HepG2 (cell line): ENCODE results near the gene FAM3A. TPM values are rescaled to one million over a fixed set of nuclear protein-coding genes. Genes with fewer than 3 reads are reported as not detected.

Experiments used
- DNMT1 ChIP-seq: sonication (generic); formaldehyde crosslinking; IDR thresholded peaks from 2 replicates; pipeline ENCODE4 v1.5.1; 2020; ENCODE audit warnings: mild to moderate bottlenecking, missing genetic modification reagents
- EED ChIP-seq: sonication (generic); formaldehyde crosslinking; IDR thresholded peaks from 2 replicates; pipeline ENCODE4 v1.5.0; 2020; ENCODE audit warnings: mild to moderate bottlenecking, missing genetic modification reagents
- PATZ1 ChIP-seq: sonication (generic); formaldehyde crosslinking; IDR thresholded peaks from 2 replicates; pipeline ENCODE4 v1.4.0; 2020; ENCODE audit warnings: missing genetic modification reagents
- PCBP1 ChIP-seq: fragments of 200-400 bp; formaldehyde crosslinking; IDR thresholded peaks from 2 replicates; pipeline ENCODE4 v1.6.1; 2017; ENCODE audit warnings: mild to moderate bottlenecking, low read depth, low read length, borderline replicate concordance
- SYNCRIP ChIP-seq: fragments of 200-400 bp; formaldehyde crosslinking; IDR thresholded peaks from 2 replicates; pipeline ENCODE4 v1.6.1; 2018; ENCODE audit warnings: mild to moderate bottlenecking, low read depth, low read length; ENCODE audit not compliant: insufficient read depth
- TEAD2 ChIP-seq: sonication (generic); formaldehyde crosslinking; IDR thresholded peaks from 2 replicates; pipeline ENCODE4 v1.9.0; 2021; ENCODE audit warnings: missing genetic modification reagents
- TFAP4 ChIP-seq: sonication (generic); IDR thresholded peaks from 2 replicates; pipeline ENCODE4 v1.6.1; 2016; ENCODE audit warnings: low read depth, borderline replicate concordance
- TFDP1 ChIP-seq: IDR thresholded peaks from 2 replicates; pipeline ENCODE4 v1.6.1; 2016; ENCODE audit warnings: missing compliant biosample characterization, missing genetic modification reagents, borderline replicate concordance
- ZNF230 ChIP-seq: sonication (generic); formaldehyde crosslinking; IDR thresholded peaks from 2 replicates; pipeline ENCODE4 v1.4.0; 2020; ENCODE audit warnings: mild to moderate bottlenecking, missing genetic modification reagents
- ZNF605 ChIP-seq: sonication (generic); formaldehyde crosslinking; IDR thresholded peaks from 2 replicates; pipeline ENCODE4 v1.8.0; 2022; ENCODE audit warnings: mild to moderate bottlenecking, missing genetic modification reagents
- ZNF839 ChIP-seq: sonication (generic); formaldehyde crosslinking; IDR thresholded peaks from 2 replicates; pipeline ENCODE4 v1.4.0; 2020; ENCODE audit warnings: missing genetic modification reagents, mild to moderate bottlenecking, borderline replicate concordance
- polyA plus RNA-seq, 8 experiments: library from polyadenylated mRNA; depleted of rRNA in 3 of 8; stranded (reverse) in 7 of 8; unstranded in 1 of 8; fragments of >200 nt; fragmentation: Illumina TruSeq in 4 of 8; extraction: Trizol in 4 of 8; gene quantifications; 2 replicates each; pipeline versions ENCODE4 v1.2.1 to v1.2.3, GENCODE V29; 2011 to 2016; ENCODE audit warnings: low read depth in 4 of 8, missing spikeins in 1 of 8, mixed read lengths in 1 of 8; ENCODE audit not compliant: insufficient read depth in 1 of 8
- total RNA-seq, 5 experiments: library from RNA; depleted of rRNA; stranded (reverse); fragments of >200 nt; fragmentation: Illumina TruSeq; extraction: Trizol; gene quantifications; 2 replicates each; pipeline ENCODE4 v1.2.3, GENCODE V29; 2016; ENCODE audit warnings: low read depth in 1 of 5
- TF ChIP-seq, protein P1 (sequence below): sonication (generic); formaldehyde crosslinking; IDR thresholded peaks from 2 replicates; pipeline ENCODE4; 2020; ENCODE audit warnings: missing genetic modification reagents, mild to moderate bottlenecking, borderline replicate concordance
- TF ChIP-seq, protein P2 (sequence below): sonication (generic); formaldehyde crosslinking; IDR thresholded peaks from 2 replicates; pipeline ENCODE4 v1.8.0; 2022; ENCODE audit warnings: mild to moderate bottlenecking, missing genetic modification reagents, moderate library complexity

FAM3A gene
- total and polyA plus RNA-seq, 2 of the 13 experiments (the other 11 are each of a cell fraction or from before 2014, with no cell fraction given) = 11.2 to 22.7 TPM

DNA sequence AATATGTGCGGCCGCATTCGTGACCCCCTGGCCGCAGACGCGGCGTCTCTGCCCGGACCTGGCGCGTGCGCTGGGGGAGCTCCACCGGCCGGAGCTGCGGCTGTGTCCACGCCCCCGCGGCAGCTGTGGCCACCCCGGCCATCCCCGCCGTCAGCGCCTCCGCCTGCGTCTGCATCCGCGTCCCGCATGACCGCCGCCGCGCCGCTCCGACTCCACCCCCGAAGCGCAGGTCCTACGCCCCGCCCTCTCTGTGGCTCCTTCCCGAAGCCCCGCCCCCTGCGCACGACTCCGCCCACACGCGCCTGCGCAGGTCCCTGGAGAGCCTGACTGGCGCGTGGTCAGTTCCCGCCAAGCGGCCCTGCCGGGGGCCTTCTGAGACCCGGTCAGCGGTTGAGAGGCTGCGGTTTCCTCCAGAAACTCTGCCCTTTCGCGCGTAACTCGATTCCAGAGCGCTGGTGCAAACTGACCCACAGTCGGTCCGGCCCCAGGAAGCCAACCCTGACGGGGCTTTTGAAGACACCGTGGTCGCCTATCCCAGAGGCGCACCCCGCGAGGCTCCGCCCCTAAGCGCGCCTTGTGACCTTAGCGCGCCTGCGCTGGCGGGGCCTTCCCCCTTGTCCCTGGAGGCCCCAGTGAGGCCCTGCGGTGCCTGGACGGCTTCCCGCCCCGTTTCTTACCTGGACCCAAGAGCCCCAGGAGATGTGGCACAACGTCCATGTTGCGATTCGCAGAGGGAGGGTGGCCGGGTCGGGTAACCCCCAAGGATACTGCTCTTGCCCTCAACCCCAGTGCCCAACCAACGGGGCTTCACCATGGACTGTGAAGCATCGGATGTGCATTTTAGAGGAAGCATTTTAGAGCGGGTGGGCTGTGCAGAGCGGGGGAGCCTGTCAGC lies 37.1 kb downstream of the FAM3A start, which contains the start of gene LAGE3 (continued):
- TF ChIP-seq, protein P1, sequence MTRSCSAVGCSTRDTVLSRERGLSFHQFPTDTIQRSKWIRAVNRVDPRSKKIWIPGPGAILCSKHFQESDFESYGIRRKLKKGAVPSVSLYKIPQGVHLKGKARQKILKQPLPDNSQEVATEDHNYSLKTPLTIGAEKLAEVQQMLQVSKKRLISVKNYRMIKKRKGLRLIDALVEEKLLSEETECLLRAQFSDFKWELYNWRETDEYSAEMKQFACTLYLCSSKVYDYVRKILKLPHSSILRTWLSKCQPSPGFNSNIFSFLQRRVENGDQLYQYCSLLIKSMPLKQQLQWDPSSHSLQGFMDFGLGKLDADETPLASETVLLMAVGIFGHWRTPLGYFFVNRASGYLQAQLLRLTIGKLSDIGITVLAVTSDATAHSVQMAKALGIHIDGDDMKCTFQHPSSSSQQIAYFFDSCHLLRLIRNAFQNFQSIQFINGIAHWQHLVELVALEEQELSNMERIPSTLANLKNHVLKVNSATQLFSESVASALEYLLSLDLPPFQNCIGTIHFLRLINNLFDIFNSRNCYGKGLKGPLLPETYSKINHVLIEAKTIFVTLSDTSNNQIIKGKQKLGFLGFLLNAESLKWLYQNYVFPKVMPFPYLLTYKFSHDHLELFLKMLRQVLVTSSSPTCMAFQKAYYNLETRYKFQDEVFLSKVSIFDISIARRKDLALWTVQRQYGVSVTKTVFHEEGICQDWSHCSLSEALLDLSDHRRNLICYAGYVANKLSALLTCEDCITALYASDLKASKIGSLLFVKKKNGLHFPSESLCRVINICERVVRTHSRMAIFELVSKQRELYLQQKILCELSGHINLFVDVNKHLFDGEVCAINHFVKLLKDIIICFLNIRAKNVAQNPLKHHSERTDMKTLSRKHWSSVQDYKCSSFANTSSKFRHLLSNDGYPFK (CRISPR knock-in tag) = no peak
- TF ChIP-seq TEAD2 (CRISPR knock-in tag) (no peak), PATZ1 (CRISPR knock-in tag) (peak; percentile 29; the same call in 1 of the 2 replicates), ZNF839 (CRISPR knock-in tag) (no peak), ZNF230 (0 out of 2 replicates have a peak, but pooled peaks have one; percentile 29), PCBP1 (no peak), ZNF605 (peak; percentile 89), TFAP4 (peak; percentile 36; the same call in 1 of the 2 replicates), TFDP1 (CRISPR knock-in tag) (peak; percentile 98), EED (CRISPR knock-in tag) (no peak), SYNCRIP (no peak), DNMT1 (CRISPR knock-in tag) (0 out of 2 replicates have a peak, but pooled peaks have one; percentile 47)
- TF ChIP-seq, protein P2, sequence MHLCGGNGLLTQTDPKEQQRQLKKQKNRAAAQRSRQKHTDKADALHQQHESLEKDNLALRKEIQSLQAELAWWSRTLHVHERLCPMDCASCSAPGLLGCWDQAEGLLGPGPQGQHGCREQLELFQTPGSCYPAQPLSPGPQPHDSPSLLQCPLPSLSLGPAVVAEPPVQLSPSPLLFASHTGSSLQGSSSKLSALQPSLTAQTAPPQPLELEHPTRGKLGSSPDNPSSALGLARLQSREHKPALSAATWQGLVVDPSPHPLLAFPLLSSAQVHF (CRISPR knock-in tag) = no peak
